Measurements from ENCODE around the gene LSM10.

The LSM10 gene

GRCh38 chr1:36359911-36360550, 37.7 kb downstream of the LSM10 start:
- Histone ChIP-seq H3K27me3 (ENCODE audit: low read length) (no peaks in the 10 kb centered on the region), H3K79me2 (ENCODE audit: insufficient read depth, low read length) (peaks cover 4% of the 10 kb centered on the region; the same call in 1 of the 2 replicates), H3K4me3 (ENCODE audit: insufficient read depth, low read length, poor library complexity, severe bottlenecking) (no peak overlapping the region), H4K20me1 (ENCODE audit: low read depth, low read length) (no peaks in the 10 kb centered on the region), H2AFZ (ENCODE audit: low read depth, low read length, severe bottlenecking) (no peak overlapping the region), H3K27ac (ENCODE audit: low read depth, low read length) (no peak overlapping the region), H3K9ac (ENCODE audit: low read length) (no peak overlapping the region), H3K9me2 (replicated peaks; ENCODE audit: insufficient read depth, low read length) (no peaks in the 10 kb centered on the region), H3K4me2 (ENCODE audit: low read depth, low read length, poor library complexity, severe bottlenecking) (no peak overlapping the region), H3K9me3 (ENCODE audit: insufficient read depth, low read length) (no peaks in the 10 kb centered on the region), H3F3A (ENCODE audit: insufficient read depth) (no peaks in the 10 kb centered on the region), H3K36me3 (ENCODE audit: low read length) (no peaks in the 10 kb centered on the region)
- TF ChIP-seq CTCF (IDR thresholded peaks at IDR 0.05; ENCODE audit: insufficient read depth, low read length, poor library complexity, severe bottlenecking) (no peak), EZH2phosphoT487 (conservative IDR thresholded peaks at IDR 0.05; ENCODE audit: low read length) (no peak)

GRCh38 chr1:36359383-36359782, 38.3 kb downstream of the LSM10 start:
- Histone ChIP-seq H3K36me3 (ENCODE audit: low read length) (no peaks in the 10 kb centered on the region), H3K79me2 (ENCODE audit: insufficient read depth, low read length) (peaks cover 4% of the 10 kb centered on the region; the same call in 1 of the 2 replicates), H2AFZ (ENCODE audit: low read depth, low read length, severe bottlenecking) (no peak overlapping the region), H3K9me3 (ENCODE audit: insufficient read depth, low read length) (no peaks in the 10 kb centered on the region), H3K9me2 (replicated peaks; ENCODE audit: insufficient read depth, low read length) (no peaks in the 10 kb centered on the region), H3K27ac (ENCODE audit: low read depth, low read length) (no peak overlapping the region), H3F3A (ENCODE audit: insufficient read depth) (no peaks in the 10 kb centered on the region), H3K27me3 (ENCODE audit: low read length) (no peaks in the 10 kb centered on the region), H3K9ac (ENCODE audit: low read length) (no peak overlapping the region), H3K4me3 (ENCODE audit: insufficient read depth, low read length, poor library complexity, severe bottlenecking) (no peak overlapping the region), H4K20me1 (ENCODE audit: low read depth, low read length) (no peaks in the 10 kb centered on the region), H3K4me2 (ENCODE audit: low read depth, low read length, poor library complexity, severe bottlenecking) (no peak overlapping the region)
- no peak for TF ChIP-seq CTCF (IDR thresholded peaks at IDR 0.05; ENCODE audit: insufficient read depth, low read length, poor library complexity, severe bottlenecking)
- no peak for TF ChIP-seq EZH2phosphoT487 (conservative IDR thresholded peaks at IDR 0.05; ENCODE audit: low read length)

- H3K27me3 ChIP-seq (ENCODE audit: low read length): no peaks in the 10 kb centered on the region
- H3K9me3 ChIP-seq (ENCODE audit: insufficient read depth, low read length): no peaks in the 10 kb centered on the region
- H3F3A ChIP-seq (ENCODE audit: insufficient read depth): no peaks in the 10 kb centered on the region
- H3K36me3 ChIP-seq (ENCODE audit: low read length): no peaks in the 10 kb centered on the region
- H3K4me3 ChIP-seq (ENCODE audit: insufficient read depth, low read length, poor library complexity, severe bottlenecking): no peak overlapping the region
- no peak overlapping the region for H2AFZ ChIP-seq (ENCODE audit: low read depth, low read length, severe bottlenecking)
- H4K20me1 ChIP-seq (ENCODE audit: low read depth, low read length): no peaks in the 10 kb centered on the region
- no peak overlapping the region for H3K4me2 ChIP-seq (ENCODE audit: low read depth, low read length, poor library complexity, severe bottlenecking)
- no peaks in the 10 kb centered on the region for H3K9me2 ChIP-seq (replicated peaks; ENCODE audit: insufficient read depth, low read length)
- no peak overlapping the region for H3K27ac ChIP-seq (ENCODE audit: low read depth, low read length)
- no peaks in the 10 kb centered on the region for H3K79me2 ChIP-seq (ENCODE audit: insufficient read depth, low read length)
- no peak overlapping the region for H3K9ac ChIP-seq (ENCODE audit: low read length)
- TF ChIP-seq CTCF (IDR thresholded peaks at IDR 0.05; ENCODE audit: insufficient read depth, low read length, poor library complexity, severe bottlenecking): no peak
- TF ChIP-seq EZH2phosphoT487 (conservative IDR thresholded peaks at IDR 0.05; ENCODE audit: low read length): no peak
Observed at GRCh38 chr1:36358514-36359084, 39.1 kb downstream of the LSM10 start.

Measured in SU-DHL-6 (cell line).